Glomerular visceral epithelial cell (primary cell): Measurements from ENCODE around the gene KIF3A.

Experiments used
- DNase-seq: peaks from one replicate; pipeline ENCODE4 v3.0.0-alpha.2; 2016; ENCODE audit errors: extremely low spot score

The KIF3A gene

DNA sequence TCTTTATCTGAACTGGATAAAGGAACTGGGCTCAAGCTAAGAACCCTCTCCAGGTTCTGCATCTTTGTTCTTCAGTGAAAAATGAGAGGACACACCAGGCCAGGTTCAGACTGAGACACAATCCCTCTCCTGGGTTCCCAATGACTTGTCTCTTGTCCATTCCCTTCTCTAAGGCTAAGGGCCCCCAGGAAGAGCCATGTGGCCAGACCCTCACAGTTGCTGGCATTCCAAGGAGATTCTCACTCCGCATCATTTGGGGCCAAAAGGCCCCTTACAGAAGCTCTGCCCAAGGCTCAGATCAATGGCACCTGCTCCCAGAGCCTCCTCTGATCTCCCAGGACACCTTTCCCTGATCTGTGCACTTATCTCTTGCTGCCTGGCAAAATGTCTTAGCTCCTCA lies 58.6 kb downstream of the KIF3A start:
- no peak for DNase-seq

DNA sequence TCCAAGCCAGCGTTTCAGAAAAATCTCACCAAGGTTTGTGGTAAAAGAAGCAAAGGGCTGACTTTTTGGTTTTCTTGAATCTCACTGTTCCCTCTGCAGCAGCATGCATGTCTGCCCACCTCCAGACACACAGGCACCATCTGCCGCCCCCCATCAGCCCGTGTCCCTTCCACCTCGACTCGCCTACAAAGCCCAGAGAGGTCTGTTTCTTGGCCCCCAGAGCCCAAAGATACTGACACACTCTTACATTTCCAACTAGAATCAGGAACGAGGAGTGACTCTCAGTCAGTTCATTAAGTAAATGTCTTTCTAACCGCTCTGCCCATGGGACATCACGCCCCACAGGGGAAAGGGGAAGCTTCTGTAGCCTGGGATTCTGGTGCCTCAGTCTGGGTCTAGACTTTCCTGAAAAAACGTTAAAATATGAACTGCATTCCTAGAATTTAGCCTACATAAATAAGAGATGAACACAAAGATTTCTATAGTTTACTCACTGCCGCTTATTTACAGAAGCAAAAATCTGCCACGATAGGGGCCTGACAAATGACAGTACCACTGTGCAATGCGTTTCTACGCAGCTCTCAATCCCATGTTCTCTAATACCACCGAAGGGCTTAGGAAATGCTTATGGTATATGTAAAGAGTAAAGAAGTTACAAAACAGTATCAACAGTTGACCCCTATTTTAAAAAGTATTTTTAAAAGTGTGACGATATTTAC lies 59.5 kb downstream of the KIF3A start:
- DNase-seq = no peak

DNA sequence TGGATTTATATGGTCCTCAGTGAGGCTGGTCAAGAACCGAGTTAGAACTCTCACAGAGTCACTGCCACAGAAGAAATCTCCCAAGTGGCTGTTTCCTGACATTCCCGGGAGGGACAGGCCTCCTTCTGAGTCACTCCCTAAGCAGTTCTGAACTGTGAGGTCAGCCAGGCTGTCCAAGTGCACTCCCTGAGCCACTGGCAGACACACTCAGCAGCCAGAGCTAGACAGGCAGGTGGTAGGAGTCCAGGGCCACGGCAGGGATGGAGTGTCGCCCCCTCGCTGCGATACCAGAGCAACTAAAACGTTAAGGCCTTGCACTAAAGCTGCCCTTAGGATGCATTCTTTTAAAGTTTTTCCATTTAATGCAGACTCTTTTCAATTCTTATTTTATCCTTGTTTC lies 60.2 kb downstream of the KIF3A start:
- peak; percentile 92 for DNase-seq

DNA sequence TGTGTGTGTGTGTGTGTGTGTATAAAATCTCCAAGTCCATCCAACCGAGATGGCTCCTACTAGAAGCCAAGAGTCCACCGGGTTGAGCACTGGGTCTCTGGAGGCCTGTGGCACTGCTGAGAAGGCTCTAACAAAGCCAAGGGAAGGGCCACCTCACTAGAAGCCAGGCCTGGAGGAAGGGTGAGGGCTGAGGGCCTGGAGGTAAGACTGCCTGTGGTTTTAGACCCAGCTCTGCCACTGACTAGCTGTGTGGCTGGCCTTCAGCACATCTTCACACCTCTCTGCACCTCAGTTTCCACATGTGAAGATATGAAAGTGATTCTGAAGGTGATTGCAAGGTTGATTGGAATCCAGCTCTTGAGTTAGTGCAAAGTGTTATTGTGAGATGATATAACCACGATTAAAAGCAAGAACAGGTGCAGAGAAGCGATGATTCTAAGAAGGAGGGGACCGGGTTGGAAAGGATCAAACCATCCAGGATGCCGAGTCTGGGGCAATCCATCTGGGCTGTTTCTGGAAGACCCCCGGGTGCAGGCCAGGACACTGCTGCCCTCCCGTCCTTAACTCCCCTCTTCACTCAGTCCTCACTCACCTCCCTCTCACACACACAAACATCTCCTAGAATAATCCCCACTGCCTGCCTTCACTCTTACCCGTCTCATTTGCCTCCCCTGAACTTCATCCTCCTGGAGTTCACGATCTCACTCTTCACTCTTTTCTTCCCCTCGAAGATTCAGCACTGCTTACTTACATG lies 61.2 kb downstream of the KIF3A start:
- no peak for DNase-seq

GRCh38 chr5:132674671-132675506 lies 62.5 kb downstream of the KIF3A start:
- peak; percentile 89 for DNase-seq

DNA sequence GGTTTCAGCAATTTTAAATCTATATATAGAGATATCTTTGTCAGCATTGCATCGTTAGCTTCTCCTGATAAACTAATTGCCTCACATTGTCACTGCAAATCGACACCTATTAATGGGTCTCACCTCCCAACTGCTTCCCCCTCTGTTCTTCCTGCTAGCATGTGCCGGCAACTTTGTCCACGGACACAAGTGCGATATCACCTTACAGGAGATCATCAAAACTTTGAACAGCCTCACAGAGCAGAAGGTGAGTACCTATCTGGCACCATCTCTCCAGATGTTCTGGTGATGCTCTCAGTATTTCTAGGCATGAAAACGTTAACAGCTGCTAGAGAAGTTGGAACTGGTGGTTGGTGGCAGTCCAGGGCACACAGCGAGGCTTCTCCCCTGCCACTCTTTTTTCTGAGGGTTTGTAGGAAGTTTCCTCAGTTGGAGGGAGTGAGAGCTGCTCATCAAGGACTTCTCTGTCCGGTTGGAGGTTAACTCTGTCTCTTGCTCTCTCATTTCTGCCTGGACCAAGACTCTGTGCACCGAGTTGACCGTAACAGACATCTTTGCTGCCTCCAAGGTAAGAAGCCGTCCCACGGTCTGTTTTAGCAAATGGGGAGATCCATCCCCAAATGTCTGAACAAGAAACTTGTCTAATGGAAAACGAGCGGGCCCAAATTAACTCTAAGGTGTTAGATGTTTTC lies 63.3 kb downstream of the KIF3A start, which contains the start of gene IL4:
IL4 (plus strand) TSS at position 51 of the 692 bp plus-strand sequence; CDS start at position 113, 62 bp downstream.
- DNase-seq = no peak

DNA sequence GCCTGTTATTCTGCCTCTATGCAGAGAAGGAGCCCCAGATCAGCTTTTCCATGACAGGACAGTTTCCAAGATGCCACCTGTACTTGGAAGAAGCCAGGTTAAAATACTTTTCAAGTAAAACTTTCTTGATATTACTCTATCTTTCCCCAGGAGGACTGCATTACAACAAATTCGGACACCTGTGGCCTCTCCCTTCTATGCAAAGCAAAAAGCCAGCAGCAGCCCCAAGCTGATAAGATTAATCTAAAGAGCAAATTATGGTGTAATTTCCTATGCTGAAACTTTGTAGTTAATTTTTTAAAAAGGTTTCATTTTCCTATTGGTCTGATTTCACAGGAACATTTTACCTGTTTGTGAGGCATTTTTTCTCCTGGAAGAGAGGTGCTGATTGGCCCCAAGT lies 63.9 kb downstream of the KIF3A start:
- DNase-seq = no peak

- no peak for DNase-seq
Observed at GRCh38 chr5:132671000-132671399, 66.3 kb downstream of the KIF3A start.

DNA sequence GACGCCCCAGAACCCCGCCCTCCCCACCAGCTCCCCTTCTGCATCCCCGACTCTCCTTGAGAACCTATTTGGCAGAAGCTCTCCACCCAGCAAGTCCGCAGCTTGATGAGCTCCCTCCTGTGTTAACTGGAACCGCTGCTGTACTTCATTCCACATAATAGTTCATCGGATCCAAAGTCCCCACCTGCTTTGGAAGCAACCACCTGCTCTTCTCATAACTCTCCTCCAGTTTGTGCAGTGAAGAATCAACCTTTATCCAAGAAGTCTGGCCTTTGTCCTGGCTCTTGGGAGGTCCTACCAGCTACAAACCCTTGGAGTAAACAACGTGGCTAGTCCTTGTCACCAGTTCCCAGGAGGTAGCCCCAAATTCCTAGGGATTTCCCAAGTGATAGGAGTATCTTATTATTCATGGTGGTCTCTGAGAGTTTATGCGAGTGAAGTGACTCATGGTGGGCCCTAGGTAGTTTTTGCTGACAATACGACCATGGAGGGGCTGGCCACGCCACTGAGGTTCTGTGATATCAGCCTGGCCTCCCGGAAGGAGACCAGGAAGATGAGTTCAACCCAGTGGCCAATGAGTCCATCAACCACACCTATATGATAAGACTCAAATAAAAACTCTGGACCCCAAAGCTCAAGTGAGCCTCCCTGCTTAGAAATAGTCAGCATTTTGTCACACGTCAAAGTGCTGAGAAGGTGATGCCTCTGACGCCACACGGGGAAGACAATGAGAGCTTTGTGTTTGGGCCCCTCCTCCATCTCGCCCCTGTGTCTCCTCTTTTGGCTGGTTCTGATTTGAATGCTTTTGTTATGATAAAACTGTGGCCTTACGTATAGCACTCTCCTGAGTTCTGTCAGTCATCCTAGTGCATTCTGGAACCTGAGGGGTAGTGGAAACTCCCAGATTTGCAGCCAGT lies 67.1 kb downstream of the KIF3A start:
- no peak for DNase-seq

DNA sequence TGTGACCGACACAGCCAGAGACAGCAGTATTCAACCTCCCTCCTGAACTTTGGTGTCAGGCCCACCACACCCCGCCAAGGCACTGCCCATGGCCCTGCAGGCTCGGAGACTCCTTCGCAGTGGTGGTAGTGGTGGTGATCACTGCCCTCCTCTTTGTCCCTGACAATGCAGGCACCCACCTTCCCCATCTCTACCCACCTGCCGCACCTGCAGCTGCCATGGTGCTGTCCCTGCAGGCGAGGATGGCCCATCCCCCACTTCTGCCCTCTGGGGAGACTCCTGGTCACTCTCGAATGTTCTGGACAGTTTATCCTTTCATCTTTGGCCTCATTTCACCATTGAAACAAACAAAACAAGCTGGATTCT lies 67.9 kb downstream of the KIF3A start:
- DNase-seq = no peak

DNA sequence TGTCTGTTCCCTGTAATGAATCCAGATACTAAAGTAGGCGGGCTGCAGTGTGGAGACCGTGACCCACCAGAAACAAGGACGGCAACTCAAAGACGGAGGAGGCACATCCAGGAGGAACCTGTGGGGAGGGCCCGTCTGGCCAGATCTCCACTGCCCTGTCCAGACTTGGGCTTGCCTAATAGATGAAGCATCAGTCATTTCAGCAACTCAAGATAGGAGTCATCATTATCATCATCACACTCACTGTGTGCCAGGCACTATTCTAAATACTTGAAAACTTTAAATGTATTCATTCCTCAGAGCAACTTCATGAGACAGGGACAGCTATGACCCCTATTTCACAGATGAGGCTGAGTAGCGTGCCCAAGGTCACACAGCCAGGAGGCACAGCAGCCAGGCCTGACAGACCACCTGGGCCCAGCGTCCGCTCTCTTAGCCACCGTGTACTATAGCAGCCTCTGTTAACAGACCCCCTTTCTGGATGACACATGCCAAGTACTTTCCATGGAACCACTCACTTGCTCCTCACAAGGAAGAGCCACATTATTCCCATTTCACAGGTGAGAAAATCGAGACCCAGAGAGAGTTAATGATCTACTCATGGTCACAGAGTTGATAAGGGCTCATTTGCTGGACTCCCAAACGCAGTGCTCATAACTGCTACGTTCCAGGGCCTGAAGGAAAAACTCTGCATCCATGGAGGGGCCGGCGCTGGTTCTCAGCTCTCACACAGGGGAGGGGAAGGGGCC lies 68.5 kb downstream of the KIF3A start:
- no peak for DNase-seq

GRCh38 chr5:132667761-132668705 lies 69.3 kb downstream of the KIF3A start:
- no peak for DNase-seq

DNA sequence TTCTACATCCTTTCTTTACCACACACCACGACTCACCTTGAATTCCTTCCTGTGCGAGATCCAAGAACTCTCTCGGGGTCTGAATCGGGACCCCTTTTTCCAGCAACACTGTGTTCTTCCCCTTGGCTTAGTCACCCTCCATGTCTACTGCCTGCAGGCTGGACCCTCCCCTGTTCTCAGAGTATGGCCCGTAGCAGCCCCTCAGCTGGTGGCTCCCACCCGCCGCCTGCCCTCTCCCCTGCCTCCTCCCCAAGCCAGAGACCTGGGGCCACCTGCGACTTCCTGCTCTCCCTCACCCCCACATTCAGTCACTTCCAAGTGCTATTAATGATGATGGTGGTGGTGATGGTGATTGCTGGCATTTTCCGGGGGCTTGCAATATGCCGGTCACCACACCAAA lies 70.0 kb downstream of the KIF3A start:
- DNase-seq = no peak

- DNase-seq = no peak
Observed at GRCh38 chr5:132666310-132667123, 70.8 kb downstream of the KIF3A start.

DNA sequence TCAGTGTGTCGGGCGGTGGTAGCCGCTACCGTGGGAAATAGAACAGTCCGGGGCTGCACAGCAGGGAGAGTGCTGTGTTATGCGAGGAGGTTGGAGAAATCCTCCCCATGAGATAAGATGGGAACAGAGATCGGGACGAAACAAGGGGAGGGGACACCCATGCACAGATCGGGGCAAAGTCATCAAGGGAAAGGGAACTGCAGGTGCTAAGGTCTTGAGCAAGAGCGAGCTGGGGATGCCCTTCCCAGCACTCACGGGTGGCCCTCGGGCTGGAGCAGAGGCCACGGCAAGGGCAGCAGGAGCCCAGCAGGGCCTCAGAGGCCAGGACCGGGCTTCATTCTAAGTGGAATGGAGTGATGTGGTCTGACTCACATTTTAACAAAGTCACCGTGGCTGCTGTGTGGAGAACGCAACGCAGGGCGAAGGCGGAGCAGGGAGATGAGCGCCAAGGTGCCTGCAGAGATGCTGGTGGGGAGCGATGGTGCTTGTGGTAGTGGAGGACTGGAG lies 71.7 kb downstream of the KIF3A start:
- DNase-seq = no peak

- no peak for DNase-seq
Observed at GRCh38 chr5:132664696-132665209, 72.6 kb downstream of the KIF3A start.
